ENCODE results near the gene ZNF169. TPM values are rescaled to one million over a fixed set of nuclear protein-coding genes. Genes with fewer than 3 reads are reported as not detected.
A peak's percentile ranks its signal among the peaks of the same experiment; 100 is the strongest.
"Not testable (repeated sequence)": the region's sequence is repeated elsewhere in the genome, so short reads cannot be mapped to it uniquely, and the experiment has no call there.

Gene ZNF169
- 3.9 and 5.8 TPM in 2 replicates for total RNA-seq (2012; rRNA removed)

DNA sequence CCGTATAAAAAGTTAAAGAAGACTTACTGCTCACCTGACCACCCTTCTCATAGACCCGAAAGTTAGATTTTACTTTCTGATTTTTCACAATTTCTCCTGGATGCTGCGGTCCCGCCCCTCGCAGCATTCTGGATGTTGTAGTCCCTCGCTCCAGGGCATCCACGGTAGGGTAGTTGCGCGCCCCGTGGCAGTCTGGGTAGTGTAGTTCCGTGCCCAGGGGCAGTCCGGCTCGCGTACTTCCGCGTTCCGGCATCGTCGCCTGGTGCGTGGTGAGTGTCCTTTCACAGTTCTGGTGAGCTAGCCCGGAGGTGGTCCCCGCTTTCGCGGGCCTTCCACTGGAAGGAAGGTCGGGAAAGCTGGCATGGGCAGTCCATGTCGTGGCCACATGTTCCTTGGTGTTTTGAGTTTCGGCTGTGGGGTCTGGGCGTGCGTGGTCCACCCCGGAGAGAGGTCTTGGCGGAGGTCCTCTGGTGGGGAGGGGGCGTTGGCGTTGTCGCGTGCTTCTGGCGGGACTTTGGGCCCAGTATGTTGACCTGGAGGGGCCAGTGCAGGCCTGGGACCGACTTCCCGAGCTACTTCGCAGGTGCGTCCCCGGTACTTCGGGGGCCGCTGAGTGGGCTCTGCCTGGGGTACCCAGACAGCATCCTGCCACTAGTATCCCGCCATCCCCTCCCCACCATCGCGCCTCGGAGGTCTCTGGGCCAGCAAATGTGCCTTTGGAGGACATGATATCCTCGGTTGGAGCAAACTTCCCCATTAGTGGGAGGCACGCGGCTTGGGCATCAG lies at the start of gene ZNF169:
Gene ZNF169 (plus strand): TSS at position 222 of the 786 bp plus-strand sequence. CDS start 19,515 bp downstream, outside the sequence.
- Histone ChIP-seq H3K9me3 (replicated peaks; ENCODE audit: low read length) (no peaks in the 10 kb centered on the region), H3K27me3 (ENCODE audit: control insufficient read depth, insufficient read depth, low read length) (peaks cover 18% of the 10 kb centered on the region), H3K36me3 (ENCODE audit: insufficient read depth, low read length) (no peaks in the 10 kb centered on the region), H3K4me1 (ENCODE audit: control insufficient read depth, insufficient read depth, low read length) (peaks cover 3% of the 10 kb centered on the region), H3K9ac (ENCODE audit: low read depth, low read length) (peak within 1 kb of the TSS; percentile 83), H3K4me3 (ENCODE audit: low read length) (peak within 1 kb of the TSS; percentile 79), H3K4me2 (ENCODE audit: low read length) (peak within 1 kb of the TSS; percentile 94)

DNA sequence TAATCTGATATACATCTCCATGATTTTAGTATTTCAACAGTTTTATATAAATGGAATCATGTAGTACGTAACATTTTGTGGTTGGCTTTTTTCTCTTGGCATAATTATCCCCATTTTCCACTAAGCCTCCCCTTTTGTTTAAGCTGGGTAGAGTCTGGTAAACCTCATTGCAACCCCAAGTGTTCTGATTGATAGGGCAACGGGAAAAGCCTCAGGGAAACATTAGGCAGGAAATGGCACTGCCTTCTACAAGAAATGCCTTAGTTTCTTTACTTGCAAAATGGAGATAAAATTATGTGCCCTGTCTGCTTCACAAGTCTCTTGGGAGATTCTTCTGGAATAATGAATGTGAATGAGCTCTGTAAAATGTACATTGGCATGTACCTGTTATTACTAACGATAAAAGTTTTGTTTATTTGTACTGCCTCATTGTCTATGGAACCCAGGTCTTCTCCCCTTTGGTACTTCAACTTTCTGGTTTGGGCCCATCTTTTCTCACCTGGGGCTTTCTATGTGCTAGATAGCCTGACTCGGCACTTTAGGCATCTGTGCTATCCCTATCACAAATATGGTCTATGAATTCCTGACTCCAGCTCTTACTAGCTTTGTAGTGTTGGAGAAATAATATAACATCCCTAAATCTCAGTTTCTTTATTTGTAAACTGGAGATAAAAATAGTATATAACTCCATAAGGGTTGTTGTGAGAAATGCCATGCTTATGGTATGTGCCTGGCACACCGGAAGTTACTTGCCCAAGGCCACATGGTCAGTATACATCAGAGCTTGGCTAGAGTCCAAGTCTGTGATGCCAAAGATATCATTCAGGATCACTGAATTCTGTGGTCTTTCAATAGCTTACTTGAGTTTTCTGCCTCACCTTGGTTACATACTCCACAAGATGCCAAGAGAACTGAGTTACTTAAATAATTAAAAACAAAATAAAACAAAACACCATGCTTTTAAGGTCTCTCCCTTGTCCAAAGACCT lies 48.2 kb upstream of the ZNF169 start:
- no peaks in the 10 kb centered on the region for H3K27me3 ChIP-seq (ENCODE audit: control insufficient read depth, insufficient read depth, low read length)
- H3K9me3 ChIP-seq (replicated peaks; ENCODE audit: low read length), result no peaks in the 10 kb centered on the region
- no peaks in the 10 kb centered on the region for H3K4me1 ChIP-seq (ENCODE audit: control insufficient read depth, insufficient read depth, low read length)
- H3K4me3 ChIP-seq (ENCODE audit: low read length), result no peak overlapping the region
- no peak overlapping the region for H3K9ac ChIP-seq (ENCODE audit: low read depth, low read length)
- H3K36me3 ChIP-seq (ENCODE audit: insufficient read depth, low read length), result no peaks in the 10 kb centered on the region
- H3K4me2 ChIP-seq (ENCODE audit: low read length), result no peak overlapping the region

DNA sequence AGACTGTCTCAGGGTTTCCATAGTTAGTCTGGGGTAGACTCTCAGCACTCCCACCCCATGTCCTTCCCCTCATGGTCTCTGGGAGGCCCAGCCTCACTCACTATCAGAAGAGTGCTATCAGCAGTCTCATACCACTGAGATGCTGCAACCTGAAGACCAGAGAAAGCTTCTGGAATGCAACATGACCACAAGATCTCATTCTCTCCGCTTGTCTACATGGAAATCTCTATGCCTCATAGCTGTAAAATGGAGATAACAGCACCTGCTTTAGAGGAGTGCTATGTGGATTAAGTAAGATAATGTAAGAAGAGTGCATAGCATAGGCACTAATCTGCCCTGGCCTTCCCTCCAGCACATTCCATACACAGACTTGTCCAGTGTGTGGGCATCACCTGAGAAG lies 47.0 kb upstream of the ZNF169 start:
- Histone ChIP-seq H3K4me2 (ENCODE audit: low read length) (no peak overlapping the region), H3K27me3 (ENCODE audit: control insufficient read depth, insufficient read depth, low read length) (no peaks in the 10 kb centered on the region), H3K4me1 (ENCODE audit: control insufficient read depth, insufficient read depth, low read length) (no peaks in the 10 kb centered on the region), H3K9ac (ENCODE audit: low read depth, low read length) (no peak overlapping the region), H3K4me3 (ENCODE audit: low read length) (no peak overlapping the region), H3K9me3 (replicated peaks; ENCODE audit: low read length) (no peaks in the 10 kb centered on the region), H3K36me3 (ENCODE audit: insufficient read depth, low read length) (no peaks in the 10 kb centered on the region)

DNA sequence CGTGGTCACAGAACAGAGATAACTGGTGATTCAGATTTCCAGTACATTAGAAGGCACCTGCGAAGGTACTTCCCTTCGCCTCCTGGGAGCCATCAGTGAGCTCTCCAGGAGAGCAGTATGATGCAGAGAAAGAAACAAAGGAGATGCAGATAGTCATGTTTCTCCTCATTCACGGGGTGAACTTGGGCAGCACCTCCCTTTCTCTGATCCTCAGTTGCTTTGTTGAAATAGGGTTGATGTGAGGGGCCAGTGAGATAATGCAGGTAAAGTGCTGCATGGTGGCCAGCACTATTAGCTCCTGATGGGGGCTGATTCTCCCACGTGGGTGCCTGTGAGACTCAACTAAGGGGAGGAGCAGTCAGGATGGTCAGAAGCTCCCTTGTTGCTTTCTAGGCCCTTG lies 46.6 kb upstream of the ZNF169 start:
- no peaks in the 10 kb centered on the region for H3K27me3 ChIP-seq (ENCODE audit: control insufficient read depth, insufficient read depth, low read length)
- H3K4me1 ChIP-seq (ENCODE audit: control insufficient read depth, insufficient read depth, low read length), result no peaks in the 10 kb centered on the region
- H3K9me3 ChIP-seq (replicated peaks; ENCODE audit: low read length), result no peaks in the 10 kb centered on the region
- H3K4me2 ChIP-seq (ENCODE audit: low read length), result no peak overlapping the region
- no peaks in the 10 kb centered on the region for H3K36me3 ChIP-seq (ENCODE audit: insufficient read depth, low read length)
- H3K4me3 ChIP-seq (ENCODE audit: low read length), result no peak overlapping the region
- no peak overlapping the region for H3K9ac ChIP-seq (ENCODE audit: low read depth, low read length)

DNA sequence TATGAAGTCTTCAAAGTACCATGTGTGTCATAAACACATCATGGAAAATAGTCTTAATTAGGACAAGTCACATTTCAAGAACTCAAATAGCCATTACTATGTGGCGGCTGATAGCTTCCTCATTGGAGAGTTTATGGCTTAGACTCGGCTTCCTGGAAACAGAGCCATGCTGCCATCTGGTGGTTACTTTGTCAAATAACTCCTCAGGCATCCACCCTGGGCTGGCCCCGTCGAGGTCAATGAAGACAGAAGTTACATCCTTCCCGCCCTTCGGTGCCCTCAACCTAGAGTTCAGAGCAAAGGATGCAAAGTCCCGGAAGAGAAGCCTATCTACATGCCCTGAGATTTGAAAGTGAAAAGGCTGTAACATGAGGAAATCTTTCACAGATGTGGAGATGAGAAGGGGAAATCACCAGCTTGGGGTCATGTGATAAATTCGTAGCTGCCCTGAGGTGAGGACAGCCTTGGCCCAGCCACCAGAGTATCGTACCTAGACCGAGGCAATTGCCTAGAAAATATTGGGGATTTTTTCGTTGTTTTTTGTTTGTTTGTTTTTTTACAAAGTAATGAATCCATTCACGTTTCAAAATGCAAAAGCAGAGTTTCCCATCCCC lies 45.5 kb upstream of the ZNF169 start:
- Histone ChIP-seq H3K9me3 (replicated peaks; ENCODE audit: low read length) (no peaks in the 10 kb centered on the region), H3K27me3 (ENCODE audit: control insufficient read depth, insufficient read depth, low read length) (no peaks in the 10 kb centered on the region), H3K4me1 (ENCODE audit: control insufficient read depth, insufficient read depth, low read length) (no peaks in the 10 kb centered on the region), H3K36me3 (ENCODE audit: insufficient read depth, low read length) (no peaks in the 10 kb centered on the region), H3K9ac (ENCODE audit: low read depth, low read length) (no peak overlapping the region), H3K4me2 (ENCODE audit: low read length) (no peak overlapping the region), H3K4me3 (ENCODE audit: low read length) (no peak overlapping the region)

DNA sequence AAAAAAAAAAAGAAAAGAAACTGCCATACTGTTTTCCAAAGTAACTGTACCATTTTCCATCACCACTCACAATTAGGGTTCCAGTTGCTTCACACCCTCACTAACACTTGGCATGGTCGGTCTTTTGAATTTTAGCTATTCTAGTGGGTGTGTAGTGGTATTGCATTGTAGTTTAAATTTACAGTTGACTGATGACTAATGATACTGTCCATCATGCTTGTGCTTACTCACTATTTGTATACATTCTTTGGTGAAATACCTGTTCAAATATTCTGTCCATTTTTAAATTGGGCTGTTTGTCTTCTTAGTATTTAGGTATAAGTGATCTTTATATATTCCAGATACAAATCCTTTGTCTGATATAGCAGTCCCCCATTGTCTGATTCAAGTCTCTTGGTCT lies 36.2 kb upstream of the ZNF169 start:
- no peaks in the 10 kb centered on the region for H3K9me3 ChIP-seq (replicated peaks; ENCODE audit: low read length)
- no peak overlapping the region for H3K9ac ChIP-seq (ENCODE audit: low read depth, low read length)
- no peaks in the 10 kb centered on the region for H3K36me3 ChIP-seq (ENCODE audit: insufficient read depth, low read length)
- no peaks in the 10 kb centered on the region for H3K27me3 ChIP-seq (ENCODE audit: control insufficient read depth, insufficient read depth, low read length)
- H3K4me3 ChIP-seq (ENCODE audit: low read length), result no peak overlapping the region
- no peaks in the 10 kb centered on the region for H3K4me1 ChIP-seq (ENCODE audit: control insufficient read depth, insufficient read depth, low read length)
- no peak overlapping the region for H3K4me2 ChIP-seq (ENCODE audit: low read length)

DNA sequence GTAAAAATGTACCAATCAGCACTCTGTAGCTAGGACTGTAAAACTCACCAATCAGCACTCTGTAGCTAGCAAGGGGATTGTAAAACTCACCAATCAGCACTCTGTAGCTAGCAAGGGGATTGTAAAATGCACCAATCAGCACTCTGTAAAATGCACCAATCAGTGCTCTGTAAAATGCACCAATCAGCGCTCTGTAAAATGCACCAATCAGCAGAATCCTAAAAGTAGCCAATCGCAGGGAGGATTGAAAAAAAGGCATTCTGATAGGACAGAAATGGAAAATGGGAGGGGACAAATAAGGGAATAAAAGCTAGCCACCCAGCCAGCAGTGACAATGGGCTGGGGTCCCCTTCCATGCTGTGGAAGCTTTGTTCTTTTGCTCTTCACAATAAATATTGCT lies 33.7 kb upstream of the ZNF169 start:
- H3K36me3 ChIP-seq (ENCODE audit: insufficient read depth, low read length); H3K4me3 ChIP-seq (ENCODE audit: low read length); H3K9ac ChIP-seq (ENCODE audit: low read depth, low read length); H3K27me3 ChIP-seq (ENCODE audit: control insufficient read depth, insufficient read depth, low read length); H3K4me1 ChIP-seq (ENCODE audit: control insufficient read depth, insufficient read depth, low read length); H3K9me3 ChIP-seq (replicated peaks; ENCODE audit: low read length); H3K4me2 ChIP-seq (ENCODE audit: low read length): not testable (repeated sequence)

DNA sequence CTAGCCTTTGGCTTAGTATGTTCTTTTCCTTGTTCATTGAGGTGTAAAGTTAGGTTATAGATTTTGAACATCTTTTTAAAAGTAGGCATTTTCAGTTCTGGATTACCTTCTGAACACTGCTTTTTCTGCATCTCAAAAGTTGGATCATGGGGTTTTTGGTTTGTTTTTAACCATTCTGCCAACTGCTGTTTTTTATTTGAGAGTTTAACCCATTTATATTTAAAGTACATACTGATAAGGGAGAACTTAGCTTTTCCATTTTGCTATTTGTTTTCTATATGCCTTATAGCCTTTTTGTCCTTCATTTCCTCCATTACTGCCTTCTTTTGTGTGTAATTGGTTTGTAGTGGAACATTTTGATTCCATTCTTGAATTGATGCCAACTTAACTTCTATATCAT lies 30.5 kb upstream of the ZNF169 start:
- no peaks in the 10 kb centered on the region for H3K27me3 ChIP-seq (ENCODE audit: control insufficient read depth, insufficient read depth, low read length)

DNA sequence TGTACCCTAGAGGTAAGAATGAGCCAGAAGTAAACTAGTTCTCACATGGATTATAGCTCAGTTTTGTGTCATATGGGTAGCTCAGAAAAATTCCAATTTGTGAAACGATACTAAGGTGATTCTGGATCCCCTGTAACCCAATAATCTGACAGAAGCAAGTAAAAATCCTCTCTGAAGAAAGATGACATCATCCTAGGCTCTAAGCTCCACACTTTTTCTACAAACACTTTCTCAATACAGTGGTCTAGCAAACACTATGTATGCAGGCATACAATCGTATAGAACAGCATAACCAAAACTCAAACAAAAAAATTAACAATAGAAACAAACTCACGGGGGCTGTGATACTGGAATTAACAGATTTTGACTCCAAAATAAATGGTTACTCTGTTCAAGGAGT lies 26.7 kb upstream of the ZNF169 start:
- H3K9me3 ChIP-seq (replicated peaks; ENCODE audit: low read length), result no peaks in the 10 kb centered on the region
- H3K4me2 ChIP-seq (ENCODE audit: low read length), result no peak overlapping the region
- H3K36me3 ChIP-seq (ENCODE audit: insufficient read depth, low read length), result no peaks in the 10 kb centered on the region
- H3K27me3 ChIP-seq (ENCODE audit: control insufficient read depth, insufficient read depth, low read length), result peaks cover 9% of the 10 kb centered on the region
- no peak overlapping the region for H3K9ac ChIP-seq (ENCODE audit: low read depth, low read length)
- no peak overlapping the region for H3K4me3 ChIP-seq (ENCODE audit: low read length)
- no peaks in the 10 kb centered on the region for H3K4me1 ChIP-seq (ENCODE audit: control insufficient read depth, insufficient read depth, low read length)

More for the DNA sequence above, 30.5 kb upstream of the ZNF169 start:
- Histone ChIP-seq H3K9ac (ENCODE audit: low read depth, low read length) (no peak overlapping the region), H3K4me1 (ENCODE audit: control insufficient read depth, insufficient read depth, low read length) (no peaks in the 10 kb centered on the region), H3K9me3 (replicated peaks; ENCODE audit: low read length) (no peaks in the 10 kb centered on the region), H3K36me3 (ENCODE audit: insufficient read depth, low read length) (no peaks in the 10 kb centered on the region), H3K4me2 (ENCODE audit: low read length) (no peak overlapping the region), H3K4me3 (ENCODE audit: low read length) (no peak overlapping the region)

DNA sequence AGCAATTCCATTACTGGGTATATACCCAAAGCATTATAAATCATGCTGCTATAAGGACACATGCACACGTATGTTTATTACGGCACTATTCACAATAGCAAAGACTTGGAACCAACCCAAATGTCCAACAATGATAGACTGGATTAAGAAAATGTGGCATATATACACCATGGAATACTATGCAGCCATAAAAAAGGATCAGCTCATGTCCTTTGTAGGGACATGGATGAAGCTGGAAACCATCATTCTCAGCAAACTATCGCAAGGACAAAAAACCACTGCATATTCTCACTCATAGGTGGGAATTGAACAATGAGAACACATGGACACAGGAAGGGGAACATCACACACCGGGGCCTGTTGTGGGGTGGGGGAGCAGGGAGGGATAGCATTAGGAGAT lies 18.0 kb upstream of the ZNF169 start:
- not testable (repeated sequence) for H3K4me1 ChIP-seq (ENCODE audit: control insufficient read depth, insufficient read depth, low read length); H3K36me3 ChIP-seq (ENCODE audit: insufficient read depth, low read length); H3K9me3 ChIP-seq (replicated peaks; ENCODE audit: low read length); H3K4me3 ChIP-seq (ENCODE audit: low read length); H3K27me3 ChIP-seq (ENCODE audit: control insufficient read depth, insufficient read depth, low read length); H3K4me2 ChIP-seq (ENCODE audit: low read length); H3K9ac ChIP-seq (ENCODE audit: low read depth, low read length)

DNA sequence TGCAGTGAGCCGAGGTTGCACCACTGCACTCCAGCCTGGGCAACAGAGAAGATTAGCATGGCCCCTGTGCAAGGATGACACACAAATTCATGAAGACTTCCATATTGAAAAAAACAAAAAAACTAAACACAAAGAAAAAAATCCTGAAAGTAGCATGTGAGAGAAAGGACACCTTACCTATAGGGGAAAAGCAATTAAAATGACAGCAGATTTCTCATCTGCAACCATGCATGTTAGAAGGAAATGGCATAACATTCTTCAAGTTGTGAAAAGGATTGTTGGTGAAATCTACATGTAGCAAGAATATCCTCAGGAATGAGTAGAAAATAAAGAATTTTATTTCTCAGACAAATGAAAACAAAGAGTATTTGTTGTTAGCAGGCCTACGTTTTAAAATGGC lies 13.4 kb upstream of the ZNF169 start:
- no peak overlapping the region for H3K9ac ChIP-seq (ENCODE audit: low read depth, low read length)
- no peaks in the 10 kb centered on the region for H3K9me3 ChIP-seq (replicated peaks; ENCODE audit: low read length)
- H3K4me2 ChIP-seq (ENCODE audit: low read length), result no peak overlapping the region
- no peaks in the 10 kb centered on the region for H3K36me3 ChIP-seq (ENCODE audit: insufficient read depth, low read length)
- peaks cover 5% of the 10 kb centered on the region for H3K27me3 ChIP-seq (ENCODE audit: control insufficient read depth, insufficient read depth, low read length)
- no peaks in the 10 kb centered on the region for H3K4me1 ChIP-seq (ENCODE audit: control insufficient read depth, insufficient read depth, low read length)
- no peak overlapping the region for H3K4me3 ChIP-seq (ENCODE audit: low read length)
